B cell (primary cell): Measurements from ENCODE around the gene MAP3K19. TPM values are rescaled to one million over a fixed set of nuclear protein-coding genes. Genes with fewer than 3 reads are reported as not detected.

ENCODE experiments used
- ATAC-seq: fragments of 200-7000 bp; cut with Tn5 transposase; one replicate; pipeline ENCODE4 v1.10.0; 2021; ENCODE audit warnings: low read depth, mild to moderate bottlenecking, moderate number of reproducible peaks, moderate library complexity
- CTCF ChIA-PET: fragments of 350-600 bp; sonication (Branson Sonifier 250); formaldehyde crosslinking; loops from one replicate; lab custom pipeline; 2021; ENCODE audit warnings: antibody characterized with exemption, inconsistent platforms; lab: Charles Lee
- POLR2A ChIA-PET: fragments of 350-600 bp; sonication (Branson Sonifier 250); formaldehyde crosslinking; loops from one replicate; lab custom pipeline; 2021; ENCODE audit warnings: antibody characterized with exemption; lab: Charles Lee
- DNase-seq: peaks from one replicate; pipeline ENCODE4 v3.0.0; 2013
- H2AFZ ChIP-seq: 2 replicates; pipeline ENCODE4 v1.6.1; 2012; ENCODE audit warnings: mild to moderate bottlenecking, low read depth, low read length; ENCODE audit not compliant: insufficient read depth, poor library complexity, severe bottlenecking
- H3K27ac ChIP-seq, 2 donors: 1 replicate in 1 of 2; 2 replicates in 1 of 2; pipeline ENCODE4 v1.5.1; 2012 to 2013; ENCODE audit warnings: low read length in 2 of 2, mild to moderate bottlenecking in 2 of 2, moderate library complexity in 1 of 2
- H3K27me3 ChIP-seq, 4 experiments: fragments of 200-600 bp in 1 of 4; sonication (generic) in 1 of 4; replicated peaks in 1 of 4; 1 replicate in 2 of 4; 2 replicates in 2 of 4; pipeline versions ENCODE4 v1.6.1 to v1.7.0; 2013 to 2016; ENCODE audit warnings: low read length in 3 of 4, mild to moderate bottlenecking in 2 of 4, mixed read lengths in 1 of 4, moderate library complexity in 1 of 4; ENCODE audit not compliant: insufficient read depth in 4 of 4, control insufficient read depth in 3 of 4; ENCODE audit errors: control extremely low read depth in 1 of 4
- H3K36me3 ChIP-seq, 2 experiments: replicated peaks in 1 of 2; 1 replicate in 1 of 2; 2 replicates in 1 of 2; pipeline versions ENCODE4 v1.6.1 to v1.7.1; 2013; ENCODE audit warnings: low read length in 1 of 2; ENCODE audit not compliant: insufficient read depth in 2 of 2, control insufficient read depth in 1 of 2; ENCODE audit errors: control extremely low read depth in 1 of 2, extremely low read depth in 1 of 2
- H3K4me1 ChIP-seq, 2 donors: fragments of 200-600 bp in 1 of 2; sonication (generic) in 1 of 2; 1 replicate in 1 of 2; 2 replicates in 1 of 2; pipeline versions ENCODE4 v1.5.1 to v1.6.1; 2013 to 2017; ENCODE audit warnings: low read length in 2 of 2; ENCODE audit not compliant: control insufficient read depth in 2 of 2, insufficient read depth in 2 of 2
- H3K4me2 ChIP-seq: replicated peaks from 2 replicates; pipeline ENCODE3; 2012; ENCODE audit warnings: mild to moderate bottlenecking, low read depth, low read length; ENCODE audit not compliant: poor library complexity, severe bottlenecking
- H3K4me3 ChIP-seq, 5 experiments: fragments of 200-600 bp in 1 of 5; sonication (generic) in 1 of 5; 1 replicate in 3 of 5; 2 replicates in 2 of 5; pipeline versions ENCODE4 v1.5.1 to v1.7.0; 2011 to 2016; ENCODE audit warnings: low read length in 4 of 5, mild to moderate bottlenecking in 4 of 5, low read depth in 2 of 5, control low read depth in 1 of 5, moderate library complexity in 1 of 5; ENCODE audit not compliant: insufficient read depth in 1 of 5; ENCODE audit errors: control extremely low read depth in 1 of 5, extremely low read depth in 1 of 5
- H3K79me2 ChIP-seq: fragments of 200-600 bp; sonication (generic); one replicate; pipeline ENCODE4 v1.6.0; 2016; ENCODE audit warnings: low read length; ENCODE audit not compliant: control insufficient read depth, insufficient read depth
- H3K9ac ChIP-seq: fragments of 200-600 bp; sonication (generic); 2 replicates; pipeline ENCODE4 v1.6.1; 2017; ENCODE audit warnings: mild to moderate bottlenecking, low read length, moderate library complexity
- H3K9me3 ChIP-seq, 3 donors: one replicate each; pipeline versions ENCODE4 v1.6.1 to v1.7.1; 2013; ENCODE audit warnings: low read length in 2 of 3; ENCODE audit not compliant: control insufficient read depth in 2 of 3, insufficient read depth in 1 of 3; ENCODE audit errors: control extremely low read depth in 1 of 3
- H4K20me1 ChIP-seq: 2 replicates; pipeline ENCODE4 v1.6.0; 2012; ENCODE audit warnings: mild to moderate bottlenecking, low read length; ENCODE audit not compliant: insufficient read depth, control insufficient read depth, poor library complexity, severe bottlenecking
- H3K27ac Mint-ChIP-seq: one replicate; pipeline ENCODE4 v1.8.0; 2021; ENCODE audit warnings: mixed read lengths
- H3K27me3 Mint-ChIP-seq: one replicate; pipeline ENCODE4 v1.8.0; 2021; ENCODE audit warnings: mixed read lengths
- H3K4me1 Mint-ChIP-seq: one replicate; pipeline ENCODE4 v1.8.0; 2021; ENCODE audit warnings: mixed read lengths
- H3K4me3 Mint-ChIP-seq: one replicate; pipeline ENCODE4 v1.8.0; 2021; ENCODE audit warnings: mixed read lengths
- H3K9me3 Mint-ChIP-seq: one replicate; pipeline ENCODE4 v1.8.0; 2022; ENCODE audit warnings: mixed read lengths; ENCODE audit not compliant: insufficient read depth
- EZH2 ChIP-seq: IDR thresholded peaks from 2 replicates; pipeline ENCODE4 v1.6.1; 2012; ENCODE audit warnings: borderline replicate concordance, low read depth, mild to moderate bottlenecking, moderate library complexity, low read length; ENCODE audit not compliant: insufficient read depth, poor library complexity, severe bottlenecking
- WGBS: methylation state at CpG from one replicate; pipeline ENCODE4 v1.1.5; 2013; ENCODE audit warnings: missing lambda C conversion rate; ENCODE audit not compliant: insufficient coverage; 5-methylcytosine and 5-hydroxymethylcytosine counted together
- intact Hi-C: fragments of 100-400 bp; cut with micrococcal nuclease; formaldehyde crosslinking; loops from one replicate; pipeline ENCODE4 v1.10.0; 2022
- polyA plus RNA-seq: library from polyadenylated mRNA; depleted of rRNA; stranded (reverse); fragments of >200 nt; gene quantifications from 2 replicates; pipeline ENCODE4 v1.2.3, GENCODE V29; 2012
- total RNA-seq, 2 donors: library from RNA; stranded (reverse); fragments of 120-200 nt in 1 of 2; gene quantifications; 1 replicate in 1 of 2; 2 replicates in 1 of 2; pipeline versions ENCODE4 v1.2.3 to v1.2.4, GENCODE V29; 2013 to 2022
- TF ChIP-seq, protein P1 (sequence below): fragments of 200-600 bp; IDR thresholded peaks from one replicate; pipeline ENCODE4 v1.8.0; 2022; ENCODE audit warnings: antibody characterized with exemption, mild to moderate bottlenecking

Gene MAP3K19
- total and polyA plus RNA-seq, 2 donors (not counting 1 experiment from before 2014, with no cell fraction given): 0.46 TPM; not detected in 1

DNA sequence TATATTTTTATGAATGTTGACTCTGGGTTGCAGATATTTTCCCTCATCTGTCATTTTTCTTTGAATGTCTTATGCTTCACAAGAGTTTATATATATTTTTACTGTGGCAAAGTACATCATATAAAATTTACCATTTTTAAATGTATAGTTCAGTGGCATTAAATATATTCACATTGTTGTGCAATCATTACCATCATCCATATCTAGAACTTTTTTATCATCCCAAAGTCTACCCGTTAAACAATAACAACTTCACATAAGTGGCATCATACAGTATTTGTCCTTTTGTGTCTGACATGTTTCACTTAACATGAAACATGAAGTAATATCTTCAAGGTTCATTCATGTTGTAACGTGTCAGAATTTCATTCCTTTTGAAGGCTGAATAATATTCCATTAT is 29.3 kb upstream of the MAP3K19 start:
- CTCF ChIA-PET: no interaction called here
- no peak for ATAC-seq
- DNase-seq: no peak
- Mint-ChIP-seq H3K4me1 (peaks cover 15% of the 10 kb centered on the region), H3K27ac (no peak overlapping the region), H3K4me3 (no peak overlapping the region), H3K27me3 (no peaks in the 10 kb centered on the region), H3K9me3 (peaks cover 6% of the 10 kb centered on the region)
- Histone ChIP-seq H3K27me3 (no peaks in the 10 kb centered on the region), H3K27ac (no peak overlapping the region), H2AFZ (no peak overlapping the region), H3K4me1 (peaks cover 0 to 4% of the 10 kb centered on the region in 2 donors), H3K4me3 (no peak overlapping the region), H3K4me2 (no peak overlapping the region), H3K9me3 (peaks cover 2 to 11% (median 11%) of the 10 kb centered on the region in 3 donors), H3K79me2 (peaks cover 78% of the 10 kb centered on the region), H3K9ac (no peak overlapping the region), H3K36me3 (peaks cover 3 to 16% of the 10 kb centered on the region in 2 experiments), H4K20me1 (peaks cover 42% of the 10 kb centered on the region)
- no CpG with 5 or more reads among the region's 2 CpGs for WGBS
- POLR2A ChIA-PET: no interaction called here
- TF ChIP-seq, protein P1, sequence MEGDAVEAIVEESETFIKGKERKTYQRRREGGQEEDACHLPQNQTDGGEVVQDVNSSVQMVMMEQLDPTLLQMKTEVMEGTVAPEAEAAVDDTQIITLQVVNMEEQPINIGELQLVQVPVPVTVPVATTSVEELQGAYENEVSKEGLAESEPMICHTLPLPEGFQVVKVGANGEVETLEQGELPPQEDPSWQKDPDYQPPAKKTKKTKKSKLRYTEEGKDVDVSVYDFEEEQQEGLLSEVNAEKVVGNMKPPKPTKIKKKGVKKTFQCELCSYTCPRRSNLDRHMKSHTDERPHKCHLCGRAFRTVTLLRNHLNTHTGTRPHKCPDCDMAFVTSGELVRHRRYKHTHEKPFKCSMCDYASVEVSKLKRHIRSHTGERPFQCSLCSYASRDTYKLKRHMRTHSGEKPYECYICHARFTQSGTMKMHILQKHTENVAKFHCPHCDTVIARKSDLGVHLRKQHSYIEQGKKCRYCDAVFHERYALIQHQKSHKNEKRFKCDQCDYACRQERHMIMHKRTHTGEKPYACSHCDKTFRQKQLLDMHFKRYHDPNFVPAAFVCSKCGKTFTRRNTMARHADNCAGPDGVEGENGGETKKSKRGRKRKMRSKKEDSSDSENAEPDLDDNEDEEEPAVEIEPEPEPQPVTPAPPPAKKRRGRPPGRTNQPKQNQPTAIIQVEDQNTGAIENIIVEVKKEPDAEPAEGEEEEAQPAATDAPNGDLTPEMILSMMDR: no peak
- TF ChIP-seq EZH2: no peak
- intact Hi-C loops: no loop called here

DNA sequence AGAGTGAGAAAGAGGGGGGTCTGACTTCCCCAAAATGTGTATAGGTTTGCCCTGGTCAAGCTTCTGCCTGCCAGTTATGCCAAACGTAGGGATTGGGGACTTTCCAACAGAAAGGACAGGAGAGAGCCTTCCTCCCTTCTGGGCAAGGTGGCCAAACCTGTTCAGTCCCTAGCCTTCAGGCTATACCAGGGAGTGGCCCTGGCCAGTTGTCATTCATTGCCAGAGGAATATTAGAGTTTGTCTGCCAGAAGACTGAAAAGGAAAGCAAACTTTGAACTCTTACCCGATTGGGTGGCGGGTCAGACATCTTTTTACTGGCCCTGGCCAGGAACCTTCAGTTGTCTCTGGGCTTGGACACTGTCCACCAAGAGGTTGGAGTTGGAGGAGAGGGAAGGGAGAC is 27.0 kb upstream of the MAP3K19 start:
- H3K4me3 Mint-ChIP-seq: no peak overlapping the region
- H3K9me3 Mint-ChIP-seq: peaks cover 6% of the 10 kb centered on the region
- no peak overlapping the region for H3K4me3 ChIP-seq
- peaks cover 16% of the 10 kb centered on the region for H3K4me1 Mint-ChIP-seq
- DNase-seq (no peak), ATAC-seq (no peak)
- no peak overlapping the region for H3K4me2 ChIP-seq
- ChIA-PET POLR2A (no interaction called here), CTCF (no interaction called here)
- H3K4me1 ChIP-seq: peaks cover 0 to 4% of the 10 kb centered on the region in 2 donors
- no peak overlapping the region for H3K27ac Mint-ChIP-seq
- no peaks in the 10 kb centered on the region for H3K27me3 Mint-ChIP-seq
- peaks cover 4 to 11% of the 10 kb centered on the region in 2 experiments for H3K36me3 ChIP-seq
- H3K9me3 ChIP-seq: peaks cover 2 to 16% (median 12%) of the 10 kb centered on the region in 3 donors
- no peak for TF ChIP-seq EZH2
- TF ChIP-seq, protein P1: no peak
- H3K9ac ChIP-seq: no peak overlapping the region
- WGBS: 100% methylated on average over 2 of the region's 3 CpGs
- H3K79me2 ChIP-seq: peaks cover 80% of the 10 kb centered on the region
- no peaks in the 10 kb centered on the region for H3K27me3 ChIP-seq
- H2AFZ ChIP-seq: no peak overlapping the region
- H3K27ac ChIP-seq: no peak overlapping the region
- intact Hi-C loops: no loop called here
- peaks cover 41% of the 10 kb centered on the region for H4K20me1 ChIP-seq
